SU-DHL-6 (cell line): ENCODE data around the gene SLC26A2.

Experiments used
- H2AFZ ChIP-seq: fragments of 200-600 bp; sonication (generic); 2 replicates; pipeline ENCODE4 v1.6.1; 2014; ENCODE audit warnings: low read depth, mild to moderate bottlenecking, moderate library complexity, mixed read lengths, antibody characterized with exemption, low read length; ENCODE audit not compliant: severe bottlenecking
- H3F3A ChIP-seq: fragments of 200-600 bp; shearing (Covaris generic); 2 replicates; pipeline ENCODE4 v1.6.0; 2016; ENCODE audit warnings: antibody characterized with exemption, mild to moderate bottlenecking; ENCODE audit not compliant: insufficient read depth
- H3K27ac ChIP-seq: fragments of 200-600 bp; sonication (generic); 2 replicates; pipeline ENCODE4 v1.5.1; 2016; ENCODE audit warnings: low read depth, mild to moderate bottlenecking, low read length, moderate library complexity, mixed read lengths
- H3K27me3 ChIP-seq: fragments of 200-600 bp; sonication (generic), shearing (Covaris generic); 2 replicates; pipeline ENCODE4 v1.6.0; 2014; ENCODE audit warnings: mild to moderate bottlenecking, low read length
- H3K36me3 ChIP-seq: fragments of 200-600 bp; sonication (generic); 2 replicates; pipeline ENCODE4 v1.6.1; 2014; ENCODE audit warnings: mild to moderate bottlenecking, low read length, mixed read lengths
- H3K4me2 ChIP-seq: fragments of 300-600, 200-600 bp; shearing (Covaris generic), sonication (generic); 2 replicates; pipeline ENCODE4 v1.6.0; 2014; ENCODE audit warnings: low read length, low read depth, mild to moderate bottlenecking; ENCODE audit not compliant: poor library complexity, severe bottlenecking
- H3K4me3 ChIP-seq: fragments of 200-600 bp; sonication (generic); 2 replicates; pipeline ENCODE4 v1.5.1; 2014; ENCODE audit warnings: antibody characterized with exemption, low read length, mild to moderate bottlenecking, mixed read lengths; ENCODE audit not compliant: insufficient read depth, poor library complexity, severe bottlenecking
- H3K79me2 ChIP-seq: fragments of 200-600 bp; sonication (generic); 2 replicates; pipeline ENCODE4 v1.6.1; 2014; ENCODE audit warnings: mild to moderate bottlenecking, low read length, moderate library complexity; ENCODE audit not compliant: insufficient read depth
- H3K9ac ChIP-seq: fragments of 200-600 bp; sonication (generic); 2 replicates; pipeline ENCODE4 v1.7.0; 2014; ENCODE audit warnings: mild to moderate bottlenecking, low read length
- H3K9me2 ChIP-seq: fragments of 200-600 bp; sonication (generic); replicated peaks from 2 replicates; pipeline ENCODE4 v1.6.1; 2014; ENCODE audit warnings: low read length; ENCODE audit not compliant: insufficient read depth
- H3K9me3 ChIP-seq: fragments of 200-600 bp; sonication (generic); 2 replicates; pipeline ENCODE4 v1.6.1; 2014; ENCODE audit warnings: low read length, mixed read lengths; ENCODE audit not compliant: insufficient read depth
- H4K20me1 ChIP-seq: fragments of 200-600 bp; sonication (generic); 2 replicates; pipeline ENCODE4 v1.6.1; 2014; ENCODE audit warnings: low read depth, mild to moderate bottlenecking, antibody characterized with exemption, low read length, moderate library complexity, mixed read lengths
- EZH2phosphoT487 ChIP-seq: fragments of 200-600 bp; sonication (generic), shearing (Covaris generic); conservative IDR thresholded peaks from 2 replicates; pipeline ENCODE4 v1.6.1; 2018; ENCODE audit warnings: mild to moderate bottlenecking, antibody characterized with exemption, low read length, moderate library complexity, mixed read lengths
- TF ChIP-seq, protein P1 (sequence below): fragments of 200-600 bp; sonication (generic); IDR thresholded peaks from one replicate; pipeline ENCODE4 v1.5.1; 2017; ENCODE audit warnings: antibody characterized with exemption, mild to moderate bottlenecking, low read length, moderate library complexity; ENCODE audit not compliant: insufficient read depth, poor library complexity, severe bottlenecking

SLC26A2 gene

DNA sequence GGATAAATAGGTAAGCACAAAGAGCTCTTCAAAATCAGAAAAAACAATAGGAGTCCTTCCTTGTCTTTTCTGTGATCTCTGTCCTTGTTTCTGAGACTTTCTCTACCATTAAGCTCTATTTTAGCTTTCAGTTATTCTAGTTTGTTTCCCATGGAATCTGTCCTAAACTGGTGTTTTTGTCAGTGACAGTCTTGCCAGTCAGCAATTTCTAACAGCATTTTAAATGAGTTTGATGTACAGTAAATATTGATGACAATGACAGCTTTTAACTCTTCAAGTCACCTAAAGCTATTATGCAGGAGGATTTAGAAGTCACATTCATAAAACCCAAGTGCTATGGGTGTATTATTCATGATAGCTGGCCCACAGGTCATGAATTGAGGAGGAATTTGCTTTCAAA lies 21.9 kb downstream of the SLC26A2 start:
- no peak overlapping the region for H2AFZ ChIP-seq
- no peak overlapping the region for H3K4me2 ChIP-seq
- H4K20me1 ChIP-seq: no peaks in the 10 kb centered on the region
- H3K36me3 ChIP-seq: peaks cover 10% of the 10 kb centered on the region
- no peaks in the 10 kb centered on the region for H3K9me2 ChIP-seq
- TF ChIP-seq, protein P1, sequence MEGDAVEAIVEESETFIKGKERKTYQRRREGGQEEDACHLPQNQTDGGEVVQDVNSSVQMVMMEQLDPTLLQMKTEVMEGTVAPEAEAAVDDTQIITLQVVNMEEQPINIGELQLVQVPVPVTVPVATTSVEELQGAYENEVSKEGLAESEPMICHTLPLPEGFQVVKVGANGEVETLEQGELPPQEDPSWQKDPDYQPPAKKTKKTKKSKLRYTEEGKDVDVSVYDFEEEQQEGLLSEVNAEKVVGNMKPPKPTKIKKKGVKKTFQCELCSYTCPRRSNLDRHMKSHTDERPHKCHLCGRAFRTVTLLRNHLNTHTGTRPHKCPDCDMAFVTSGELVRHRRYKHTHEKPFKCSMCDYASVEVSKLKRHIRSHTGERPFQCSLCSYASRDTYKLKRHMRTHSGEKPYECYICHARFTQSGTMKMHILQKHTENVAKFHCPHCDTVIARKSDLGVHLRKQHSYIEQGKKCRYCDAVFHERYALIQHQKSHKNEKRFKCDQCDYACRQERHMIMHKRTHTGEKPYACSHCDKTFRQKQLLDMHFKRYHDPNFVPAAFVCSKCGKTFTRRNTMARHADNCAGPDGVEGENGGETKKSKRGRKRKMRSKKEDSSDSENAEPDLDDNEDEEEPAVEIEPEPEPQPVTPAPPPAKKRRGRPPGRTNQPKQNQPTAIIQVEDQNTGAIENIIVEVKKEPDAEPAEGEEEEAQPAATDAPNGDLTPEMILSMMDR: no peak
- TF ChIP-seq EZH2phosphoT487: no peak
- H3K79me2 ChIP-seq: no peaks in the 10 kb centered on the region
- H3F3A ChIP-seq: no peaks in the 10 kb centered on the region
- no peaks in the 10 kb centered on the region for H3K9me3 ChIP-seq
- no peak overlapping the region for H3K27ac ChIP-seq
- H3K27me3 ChIP-seq: no peaks in the 10 kb centered on the region
- H3K4me3 ChIP-seq: no peak overlapping the region
- no peak overlapping the region for H3K9ac ChIP-seq

- H3K9me2 ChIP-seq: no peaks in the 10 kb centered on the region
- H3K27ac ChIP-seq: no peak overlapping the region
- H3K9me3 ChIP-seq: no peaks in the 10 kb centered on the region
- H3K27me3 ChIP-seq: no peaks in the 10 kb centered on the region
- H3K9ac ChIP-seq: no peak overlapping the region
- no peak overlapping the region for H2AFZ ChIP-seq
- no peaks in the 10 kb centered on the region for H4K20me1 ChIP-seq
- H3K4me3 ChIP-seq: no peak overlapping the region
- no peak overlapping the region for H3K4me2 ChIP-seq
- no peaks in the 10 kb centered on the region for H3K36me3 ChIP-seq
- H3K79me2 ChIP-seq: no peaks in the 10 kb centered on the region
- no peaks in the 10 kb centered on the region for H3F3A ChIP-seq
- TF ChIP-seq, protein P1: no peak
- TF ChIP-seq EZH2phosphoT487: no peak
These were observed 27.6 kb downstream of the SLC26A2 start for GRCh38 chr5:149988126-149988525.

DNA sequence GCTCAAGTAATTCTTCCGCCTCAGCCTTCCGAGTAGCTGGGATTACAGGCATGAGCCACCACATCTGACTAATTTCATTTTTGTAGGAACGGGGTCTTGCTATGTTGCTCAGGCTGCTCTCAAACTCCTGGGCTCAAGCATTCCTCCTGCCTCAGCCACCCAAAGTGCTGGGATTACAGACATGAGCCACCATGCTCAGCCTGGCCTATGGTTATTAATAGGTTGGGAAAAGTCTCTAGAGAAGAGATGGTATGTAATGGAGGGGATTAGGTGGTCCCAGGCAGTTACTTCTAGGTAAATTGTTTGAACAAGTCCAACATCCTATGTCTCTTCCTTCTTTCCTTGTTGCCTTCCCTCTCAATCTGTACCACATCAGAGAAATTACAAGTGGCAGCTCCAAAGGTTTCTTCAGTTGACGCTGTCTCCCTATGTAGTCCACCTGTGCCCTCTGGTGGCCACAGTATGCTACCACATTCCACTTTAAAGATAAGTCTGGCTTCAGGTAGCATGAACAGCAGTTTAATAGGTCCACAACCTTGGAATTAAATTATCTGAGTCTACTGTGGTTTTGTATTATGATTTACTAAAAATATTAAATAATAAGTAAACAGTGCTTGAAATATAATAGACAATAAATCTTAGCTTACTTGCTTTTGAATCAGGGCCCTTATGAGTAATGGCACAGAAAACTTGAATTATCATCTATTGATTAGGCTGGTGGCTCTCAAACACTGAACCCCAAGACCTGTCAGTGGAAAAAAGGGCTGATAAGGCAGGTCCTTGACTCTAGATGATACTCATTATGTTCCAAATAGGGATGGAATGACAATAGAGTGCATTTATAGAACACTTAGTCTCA lies 30.2 kb downstream of the SLC26A2 start:
- Histone ChIP-seq H3K27ac (no peak overlapping the region), H3K4me2 (no peak overlapping the region), H3K9ac (no peak overlapping the region), H3K79me2 (no peaks in the 10 kb centered on the region), H3K4me3 (no peak overlapping the region), H3F3A (no peaks in the 10 kb centered on the region), H3K9me2 (no peaks in the 10 kb centered on the region), H2AFZ (no peak overlapping the region), H3K36me3 (no peaks in the 10 kb centered on the region), H3K9me3 (no peaks in the 10 kb centered on the region), H3K27me3 (no peaks in the 10 kb centered on the region), H4K20me1 (no peaks in the 10 kb centered on the region)
- TF ChIP-seq, protein P1: peak; percentile 86
- no peak for TF ChIP-seq EZH2phosphoT487
